Testis (tissue), 3 donors: ENCODE data around the gene ALDH9A1. TPM values are rescaled to one million over a fixed set of nuclear protein-coding genes. Genes with fewer than 3 reads are reported as not detected.
"Not testable (repeated sequence)": the region's sequence is repeated elsewhere in the genome, so short reads cannot be mapped to it uniquely, and the experiment has no call there.

ENCODE experiments used
- DNase-seq: peaks from one replicate; pipeline ENCODE4 v3.0.0-alpha.2; 2019
- H3K27ac ChIP-seq, 2 donors: fragments of 200-600 bp; sonication (generic); one replicate each; pipeline ENCODE4 v1.5.1; 2019
- H3K27me3 ChIP-seq: fragments of 200-600 bp; sonication (generic); one replicate; pipeline ENCODE4 v1.5.1; 2019
- H3K36me3 ChIP-seq: fragments of 200-600 bp; sonication (generic); one replicate; pipeline ENCODE4 v1.5.1; 2017; ENCODE audit warnings: low read depth; ENCODE audit errors: missing control alignments
- H3K4me1 ChIP-seq: fragments of 200-600 bp; sonication (generic); one replicate; pipeline ENCODE4 v1.5.1; 2019
- H3K4me3 ChIP-seq, 2 donors: fragments of 200-600 bp; sonication (generic); one replicate each; pipeline ENCODE4 v1.5.1; 2017 to 2019
- H3K9me3 ChIP-seq: fragments of 200-600 bp; sonication (generic); one replicate; pipeline ENCODE4 v1.5.1; 2017
- POLR2A ChIP-seq: fragments of 450-650 bp; IDR thresholded peaks from one replicate; pipeline ENCODE4 v1.6.1; 2017; ENCODE audit warnings: antibody characterized with exemption, mild to moderate bottlenecking, moderate library complexity
- WGBS, 2 donors: methylation state at CpG; one replicate each; pipeline ENCODE4 v1.1.5; 2018; 5-methylcytosine and 5-hydroxymethylcytosine counted together
- intact Hi-C: fragments of 100-400 bp; cut with DNase I; formaldehyde crosslinking; loops from one replicate; pipeline ENCODE4 v1.15.1; 2023; ENCODE audit warnings: low total_unique reads
- polyA plus RNA-seq: library from polyadenylated mRNA; stranded (reverse); fragments of 350-450 nt; fragmentation: Illumina TruSeq; extraction: RNeasy Lipid Tissue Mini Kit (QIAGEN cat#74804); gene quantifications from one replicate; pipeline ENCODE4 v1.2.3, GENCODE V29; 2014; ENCODE audit warnings: low read depth, low replicate concordance; ENCODE audit not compliant: insufficient read depth
- total RNA-seq, 2 donors: library from RNA; depleted of rRNA; stranded (reverse); fragments of >200 nt; gene quantifications; one replicate each; pipeline ENCODE4 v1.2.3, GENCODE V29; 2016
- TF ChIP-seq, protein P1 (sequence below), 3 experiments: fragments of 450-650 bp in 2 of 3; fragments of 200-600 bp in 1 of 3; sonication (generic) in 1 of 3; IDR thresholded peaks; one replicate each; pipeline ENCODE4 v1.5.1; 2016 to 2019; ENCODE audit warnings: antibody characterized with exemption in 3 of 3, mild to moderate bottlenecking in 2 of 3, moderate library complexity in 1 of 3

Gene ALDH9A1
- total and polyA plus RNA-seq, 3 donors from 2014 or later: 144 to 201 (median 188) TPM

DNA sequence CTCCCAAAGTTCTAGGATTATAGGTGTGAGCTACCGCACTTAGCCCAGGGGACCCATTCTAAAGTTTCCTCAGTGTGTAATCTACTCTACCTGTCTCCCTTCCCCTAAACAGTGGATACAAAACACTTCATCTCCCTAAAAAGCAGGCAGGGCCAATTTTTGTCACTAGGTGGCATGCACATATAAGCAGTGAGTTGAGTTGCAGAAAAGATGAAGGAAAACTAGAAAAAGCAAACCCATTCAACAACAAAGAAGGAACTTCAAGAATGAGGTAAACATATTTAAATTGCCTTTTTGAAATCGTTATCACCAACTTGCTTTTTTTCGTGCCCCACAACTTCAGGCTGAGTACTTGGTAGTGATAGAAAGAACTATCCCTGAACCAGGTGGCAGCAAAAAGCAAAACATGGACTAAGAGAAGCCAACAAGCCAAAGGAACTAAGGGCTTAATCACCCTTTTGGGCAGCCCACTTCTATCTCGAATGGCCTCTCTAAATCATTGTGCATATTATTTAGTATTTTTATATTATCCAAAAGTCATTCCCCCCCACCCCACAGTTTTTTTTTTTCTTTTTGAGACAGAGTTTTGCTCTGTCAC, 19.7 kb upstream of the ALDH9A1 start:
- TF ChIP-seq POLR2A: no peak
- TF ChIP-seq, protein P1, sequence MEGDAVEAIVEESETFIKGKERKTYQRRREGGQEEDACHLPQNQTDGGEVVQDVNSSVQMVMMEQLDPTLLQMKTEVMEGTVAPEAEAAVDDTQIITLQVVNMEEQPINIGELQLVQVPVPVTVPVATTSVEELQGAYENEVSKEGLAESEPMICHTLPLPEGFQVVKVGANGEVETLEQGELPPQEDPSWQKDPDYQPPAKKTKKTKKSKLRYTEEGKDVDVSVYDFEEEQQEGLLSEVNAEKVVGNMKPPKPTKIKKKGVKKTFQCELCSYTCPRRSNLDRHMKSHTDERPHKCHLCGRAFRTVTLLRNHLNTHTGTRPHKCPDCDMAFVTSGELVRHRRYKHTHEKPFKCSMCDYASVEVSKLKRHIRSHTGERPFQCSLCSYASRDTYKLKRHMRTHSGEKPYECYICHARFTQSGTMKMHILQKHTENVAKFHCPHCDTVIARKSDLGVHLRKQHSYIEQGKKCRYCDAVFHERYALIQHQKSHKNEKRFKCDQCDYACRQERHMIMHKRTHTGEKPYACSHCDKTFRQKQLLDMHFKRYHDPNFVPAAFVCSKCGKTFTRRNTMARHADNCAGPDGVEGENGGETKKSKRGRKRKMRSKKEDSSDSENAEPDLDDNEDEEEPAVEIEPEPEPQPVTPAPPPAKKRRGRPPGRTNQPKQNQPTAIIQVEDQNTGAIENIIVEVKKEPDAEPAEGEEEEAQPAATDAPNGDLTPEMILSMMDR (IDR thresholded peaks at IDR 0.05): peak; percentile 47 to 57 (median 53)
- Histone ChIP-seq H3K4me1 (peaks cover 4% of the 10 kb centered on the region), H3K27me3 (no peaks in the 10 kb centered on the region), H3K27ac (no peak overlapping the region), H3K9me3 (no peaks in the 10 kb centered on the region), H3K4me3 (no peak overlapping the region), H3K36me3 (no peaks in the 10 kb centered on the region)
- 44 to 50% methylated on average over 4 of the region's 4 CpGs for WGBS, 2 donors
- intact Hi-C loops: no loop called here
- DNase-seq: peak; percentile 78

DNA sequence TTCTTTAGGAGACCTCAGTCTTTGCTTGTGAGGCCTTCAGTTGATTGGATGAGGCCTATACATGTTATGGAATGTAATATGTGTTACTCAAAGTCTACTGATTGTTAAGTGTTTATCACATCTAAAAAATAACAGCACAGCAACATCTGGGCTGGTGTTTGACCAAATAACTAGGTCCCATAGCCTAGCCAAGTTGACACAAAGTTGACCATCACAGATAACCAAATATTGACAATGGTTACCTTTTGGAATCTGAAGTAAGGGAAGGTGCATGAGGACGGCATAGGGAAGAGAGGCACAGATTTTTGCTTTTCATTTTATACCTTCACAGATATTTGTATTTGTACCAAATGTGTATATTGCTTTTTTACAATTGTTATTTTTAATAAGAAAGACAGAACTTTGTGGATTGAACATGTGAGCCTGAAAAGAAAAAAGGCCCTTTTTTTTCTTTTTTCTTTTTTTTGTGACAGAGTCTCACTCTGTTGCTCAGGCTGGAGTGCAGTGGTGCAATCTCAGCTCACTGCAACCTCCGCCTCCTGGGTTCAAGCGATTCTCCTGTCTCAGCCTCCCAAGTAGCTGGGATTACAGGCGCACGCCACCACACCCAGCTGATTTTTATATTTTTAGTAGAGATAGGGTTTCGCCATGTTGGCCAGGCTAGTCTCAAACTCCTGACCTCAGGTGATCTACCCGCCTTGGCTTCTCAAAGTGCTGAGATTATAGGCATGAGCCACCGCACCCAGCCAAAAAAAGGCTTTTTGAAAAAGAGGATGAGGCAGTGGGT, 18.1 kb upstream of the ALDH9A1 start:
- H3K27me3 ChIP-seq, DNase-seq, H3K4me3 ChIP-seq, intact Hi-C loops, H3K9me3 ChIP-seq, H3K4me1 ChIP-seq, H3K36me3 ChIP-seq, H3K27ac ChIP-seq: not testable (repeated sequence)
- 86 to 90% methylated on average over 8 of the region's 8 CpGs for WGBS, 2 donors

DNA sequence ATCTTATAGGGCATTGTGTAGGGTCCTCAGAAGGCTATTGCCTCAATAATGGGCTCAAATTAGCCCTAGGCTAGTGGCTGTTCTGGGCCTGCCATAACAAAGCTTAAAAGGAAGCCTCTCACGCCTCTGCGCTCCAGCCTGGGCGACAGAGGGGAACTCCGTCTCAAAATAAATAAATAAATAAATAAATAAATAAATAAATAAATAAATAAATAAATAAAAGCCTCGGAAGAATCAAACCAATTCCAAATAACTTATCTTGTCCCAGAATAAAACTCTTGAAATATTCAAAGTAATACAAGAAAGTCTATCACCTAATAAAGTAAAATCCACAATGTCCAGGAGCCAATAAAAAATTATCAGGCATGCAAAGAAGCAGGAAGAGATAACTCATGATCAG, 14.4 kb upstream of the ALDH9A1 start:
- intact Hi-C loops: no loop called here
- Histone ChIP-seq H3K27me3 (no peaks in the 10 kb centered on the region), H3K36me3 (no peaks in the 10 kb centered on the region), H3K9me3 (no peaks in the 10 kb centered on the region), H3K4me1 (peaks cover 4% of the 10 kb centered on the region), H3K4me3 (no peak overlapping the region), H3K27ac (no peak overlapping the region)
- TF ChIP-seq, protein P1 (IDR thresholded peaks at IDR 0.05): no peak
- no peak for TF ChIP-seq POLR2A
- no peak for DNase-seq
- WGBS, 2 donors: 81 to 94% methylated on average over 5 of the region's 5 CpGs

DNA sequence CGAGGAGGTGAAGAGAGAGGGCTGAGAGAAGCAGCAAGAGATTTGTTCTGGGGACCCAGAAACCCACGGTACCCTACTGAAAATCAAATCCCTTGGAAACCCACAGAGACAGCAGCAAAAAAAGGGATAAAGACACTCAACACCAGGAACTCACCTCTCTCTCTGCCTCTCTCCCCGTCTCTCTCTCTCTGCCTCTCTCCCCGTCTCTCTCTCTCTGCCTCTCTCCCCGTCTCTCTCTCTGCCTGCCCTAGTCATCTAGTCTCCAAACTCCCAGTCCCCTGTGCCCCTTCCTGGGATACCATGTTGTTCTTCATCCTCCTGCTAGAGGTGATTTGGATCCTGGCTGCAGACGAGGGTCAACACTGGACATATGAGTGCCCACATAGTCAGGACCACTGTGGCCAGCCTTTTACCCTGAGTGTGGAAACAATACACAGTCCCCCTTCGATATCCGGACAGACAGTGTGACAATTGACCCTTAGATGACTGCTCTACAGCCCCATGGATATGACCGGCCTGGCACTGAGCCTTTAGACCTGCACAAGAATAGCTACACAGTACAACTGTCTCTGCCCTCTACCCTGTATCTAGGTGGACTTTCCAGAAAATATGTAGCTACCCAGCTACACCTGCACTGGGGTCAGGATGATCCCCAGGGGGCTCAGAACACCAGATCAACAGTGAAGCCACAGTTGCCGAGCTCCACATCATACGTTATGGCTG, 9.8 kb upstream of the ALDH9A1 start:
- intact Hi-C loops: no loop called here

DNA sequence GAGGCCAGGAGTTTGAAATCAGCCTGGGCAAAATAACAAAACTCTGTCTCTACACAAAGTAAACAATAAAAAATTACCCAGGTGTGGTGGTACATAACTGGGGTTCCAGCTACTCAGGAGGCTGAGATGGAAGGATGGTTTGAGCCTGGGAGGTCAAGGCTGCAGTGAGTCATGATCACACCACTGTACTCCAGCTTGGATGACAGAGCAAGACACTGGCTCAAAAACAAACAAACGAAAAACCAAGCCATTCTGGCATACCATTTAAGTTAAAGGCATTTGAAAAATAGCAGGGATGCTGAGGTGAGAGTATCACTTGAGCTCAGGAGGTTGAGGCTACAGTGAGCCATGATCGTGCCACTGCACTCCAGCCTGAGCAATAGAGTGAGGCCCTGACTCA, 5.3 kb upstream of the ALDH9A1 start:
- TF ChIP-seq, protein P1 (IDR thresholded peaks at IDR 0.05): no peak
- TF ChIP-seq POLR2A: no peak
- Histone ChIP-seq H3K9me3 (no peaks in the 10 kb centered on the region), H3K27me3 (no peaks in the 10 kb centered on the region), H3K4me3 (no peak overlapping the region), H3K27ac (no peak overlapping the region), H3K4me1 (no peaks in the 10 kb centered on the region), H3K36me3 (no peaks in the 10 kb centered on the region)
- 83 to 89% methylated on average over 2 of the region's 2 CpGs for WGBS, 2 donors
- DNase-seq: no peak
- intact Hi-C loops: no loop called here

More for the DNA sequence above, 9.8 kb upstream of the ALDH9A1 start:
- no peak for TF ChIP-seq POLR2A
- TF ChIP-seq, protein P1 (IDR thresholded peaks at IDR 0.05): no peak
- H3K4me3 ChIP-seq: no peak overlapping the region
- H3K27me3 ChIP-seq: no peaks in the 10 kb centered on the region
- no peaks in the 10 kb centered on the region for H3K9me3 ChIP-seq
- H3K27ac ChIP-seq: no peak overlapping the region
- H3K36me3 ChIP-seq: no peaks in the 10 kb centered on the region
- H3K4me1 ChIP-seq: no peaks in the 10 kb centered on the region
- 73 to 87% methylated on average over 9 to 11 of the region's 11 CpGs for WGBS, 2 donors
- DNase-seq: no peak

DNA sequence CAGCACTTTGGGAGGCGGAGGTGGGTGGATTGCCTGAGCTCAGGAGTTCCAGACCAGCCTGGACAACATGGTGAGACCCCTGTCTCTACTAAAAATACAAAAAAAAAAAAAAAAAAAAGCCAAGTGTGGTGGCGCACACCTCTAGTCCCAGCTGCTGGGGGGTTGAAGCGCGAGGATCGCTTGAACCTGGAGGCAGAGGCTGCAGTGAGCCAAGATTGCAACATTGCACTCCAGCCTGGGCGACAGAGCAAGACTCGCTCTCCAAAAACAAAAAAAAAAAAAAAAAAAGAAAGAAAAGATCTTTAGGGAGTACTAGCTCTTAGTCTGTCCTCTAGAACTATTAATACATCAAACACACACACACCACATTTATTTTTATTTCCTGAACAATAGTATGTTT, 3.6 kb upstream of the ALDH9A1 start:
- DNase-seq, intact Hi-C loops, H3K36me3 ChIP-seq, H3K9me3 ChIP-seq, H3K4me1 ChIP-seq, H3K4me3 ChIP-seq, H3K27me3 ChIP-seq, H3K27ac ChIP-seq: not testable (repeated sequence)
- 57 to 79% methylated on average over 7 of the region's 7 CpGs for WGBS, 2 donors
